C4-2B (cell line): Measurements from ENCODE around the gene DLG4.

Source experiments
- CTCF ChIP-seq: fragments of 450-650 bp; conservative IDR thresholded peaks from 2 replicates; pipeline ENCODE4 v1.5.1; 2017; ENCODE audit warnings: mild to moderate bottlenecking
- ZFX ChIP-seq: fragments of 450-650 bp; IDR thresholded peaks from 2 replicates; pipeline ENCODE4 v1.6.1; 2017

- no peak for TF ChIP-seq CTCF
- no peak for TF ChIP-seq ZFX
These were observed 40.0 kb downstream of the DLG4 start, which contains the start of gene ASGR1 for GRCh38 chr17:7179317-7180254.
